Measurements from ENCODE around the gene STAT3.
"Not testable (repeated sequence)": the region's sequence is repeated elsewhere in the genome, so short reads cannot be mapped to it uniquely, and the experiment has no call there.

The STAT3 gene

DNA sequence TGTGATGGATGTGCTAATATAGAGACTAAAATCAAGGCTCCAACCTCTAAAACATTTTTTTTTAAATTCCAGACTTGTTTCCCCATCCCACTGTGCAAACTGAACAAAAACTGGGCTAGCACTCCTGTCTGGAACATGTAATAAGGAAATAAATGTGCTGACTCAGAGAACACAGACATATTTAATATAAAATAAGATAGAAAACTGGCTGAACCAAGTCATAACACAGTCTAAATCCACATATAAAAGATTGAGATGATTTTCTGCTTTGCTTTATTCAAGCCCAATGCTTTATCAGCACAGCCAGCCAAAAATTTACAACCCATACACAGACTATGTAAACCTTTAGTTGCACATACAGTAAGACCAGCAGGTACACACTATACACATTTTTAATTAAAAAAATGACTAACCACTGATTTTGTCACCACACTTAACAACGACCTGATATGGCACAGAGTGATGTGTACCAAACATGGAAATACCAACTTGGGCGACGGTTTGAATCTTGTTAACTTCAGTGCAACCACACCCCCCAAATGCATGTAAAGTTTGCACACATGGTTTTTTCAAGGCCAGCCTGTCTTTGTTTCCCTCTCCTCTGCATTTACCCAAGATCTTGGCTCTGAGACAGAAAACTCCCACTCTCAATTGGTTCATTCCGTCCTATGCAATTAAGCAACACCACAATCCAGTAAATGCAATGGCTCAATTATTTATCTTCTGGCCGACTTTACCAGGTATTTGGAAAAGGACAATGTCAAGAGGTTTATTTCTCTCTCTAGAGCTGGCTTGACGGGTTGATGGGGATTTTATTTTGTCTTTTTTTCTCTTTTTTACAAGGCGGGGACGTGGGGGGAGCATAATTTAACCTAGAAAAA is 1.2 kb downstream of the STAT3 start:
- in situ Hi-C loops (cut with HindIII; ENCODE audit: low sequenced_read_pairs) = no loop called here

DNA sequence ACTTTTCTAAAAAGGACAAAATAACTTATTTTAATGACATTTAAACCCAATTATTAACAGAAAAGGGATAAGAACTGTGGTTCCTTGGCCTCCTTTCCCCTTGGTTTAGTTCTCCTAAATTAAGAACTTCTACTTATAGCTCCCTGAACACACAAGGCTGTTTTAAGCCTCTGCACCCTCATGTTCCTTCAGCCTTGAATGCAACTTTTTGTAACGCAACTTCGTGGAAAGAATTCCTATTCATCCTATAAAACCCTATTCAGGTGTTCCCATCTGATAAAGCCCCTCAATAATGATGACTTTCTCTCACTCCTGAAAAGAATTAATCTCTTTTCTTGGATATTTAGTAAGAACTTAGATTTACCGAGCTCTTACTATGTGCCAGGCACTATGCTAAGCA is 6.3 kb downstream of the STAT3 start:
- in situ Hi-C loops (cut with HindIII; ENCODE audit: low sequenced_read_pairs) = no loop called here

DNA sequence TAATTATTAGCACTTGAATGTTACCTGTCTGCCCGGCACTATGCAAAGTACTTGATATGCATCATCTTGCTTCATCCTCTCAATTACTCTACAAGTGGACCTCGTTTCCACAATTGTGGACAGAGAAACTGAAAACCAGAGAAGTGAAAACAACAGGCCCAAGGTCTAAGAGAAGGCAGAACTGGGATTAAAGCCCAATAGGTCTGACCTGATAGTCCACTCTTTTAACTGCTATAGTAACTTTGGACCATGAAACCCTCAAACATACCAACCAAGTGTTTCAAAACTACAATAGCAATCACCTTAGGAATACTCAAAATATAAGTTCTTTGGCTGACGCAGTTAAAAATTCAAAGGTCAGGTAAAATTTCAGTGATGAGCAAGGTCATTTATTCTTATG is 7.3 kb downstream of the STAT3 start:
- in situ Hi-C loops (cut with HindIII; ENCODE audit: low sequenced_read_pairs) = no loop called here

- in situ Hi-C loops (cut with HindIII; ENCODE audit: low sequenced_read_pairs) = no loop called here
These were observed 9.2 kb downstream of the STAT3 start for GRCh38 chr17:42378959-42379594.

GRCh38 chr17:42378359-42378958 is 9.8 kb downstream of the STAT3 start:
- in situ Hi-C loops (cut with HindIII; ENCODE audit: low sequenced_read_pairs) = no loop called here

DNA sequence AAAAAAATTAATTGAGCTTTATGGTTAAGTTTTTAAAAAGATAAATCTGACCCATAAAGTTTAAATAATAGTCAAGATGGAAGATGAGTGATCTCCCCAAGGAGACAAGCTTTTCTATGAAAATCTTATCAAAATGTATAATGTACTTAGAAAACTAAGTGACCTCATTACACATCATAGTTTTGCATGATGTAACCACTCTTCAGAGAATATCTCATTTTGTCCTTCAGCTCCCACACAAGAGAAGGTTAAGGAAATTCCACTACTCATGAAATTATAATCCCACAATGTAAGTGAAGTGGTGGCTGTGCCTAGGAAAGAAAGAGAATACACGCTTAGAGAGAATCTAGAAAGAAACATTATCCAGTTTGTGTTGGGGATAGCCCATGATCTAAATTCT is 14.3 kb downstream of the STAT3 start:
- in situ Hi-C loops (cut with HindIII; ENCODE audit: low sequenced_read_pairs) = no loop called here

- in situ Hi-C loops (cut with HindIII; ENCODE audit: low sequenced_read_pairs) = no loop called here
These were observed 16.1 kb downstream of the STAT3 start for GRCh38 chr17:42372142-42372541.

DNA sequence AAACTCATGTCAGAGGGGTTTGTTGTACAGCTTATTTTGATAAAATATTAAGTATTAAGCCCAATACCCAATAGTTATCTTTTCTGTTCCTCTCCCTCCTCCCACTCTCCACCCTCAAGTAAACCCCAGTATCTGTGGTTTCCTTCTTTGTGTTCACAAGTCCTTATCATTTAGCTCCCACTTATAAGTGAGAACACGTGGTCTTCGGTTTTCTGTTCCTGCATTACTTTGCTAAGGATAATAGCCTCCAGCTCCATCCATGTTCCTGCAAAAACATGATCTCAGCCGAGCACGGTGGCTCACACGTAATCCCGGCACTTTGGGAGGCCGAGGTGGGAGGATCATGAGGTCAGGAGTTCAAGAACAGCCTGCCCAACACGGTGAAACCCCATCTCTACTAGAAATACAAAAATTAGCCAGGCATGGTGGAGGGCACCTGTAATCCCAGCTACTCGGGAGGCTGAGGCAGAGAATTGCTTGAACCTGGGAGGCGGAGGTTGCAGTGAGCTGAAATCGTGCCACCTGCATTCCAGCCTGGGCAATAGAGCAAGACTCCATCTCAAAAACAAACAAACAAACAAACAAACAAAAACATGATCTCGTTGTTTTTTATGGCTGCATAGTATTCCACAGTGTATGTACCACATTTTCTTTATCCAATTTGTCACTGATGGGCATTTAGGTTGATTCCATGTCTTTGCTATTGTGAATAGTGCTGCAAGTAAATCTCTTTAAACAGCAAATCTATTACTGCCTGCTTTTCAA is 19.3 kb downstream of the STAT3 start:
- in situ Hi-C loops (cut with HindIII; ENCODE audit: low sequenced_read_pairs) = not testable (repeated sequence)

GRCh38 chr17:42368310-42368709 is 19.9 kb downstream of the STAT3 start:
- in situ Hi-C loops (cut with HindIII; ENCODE audit: low sequenced_read_pairs) = not testable (repeated sequence)

DNA sequence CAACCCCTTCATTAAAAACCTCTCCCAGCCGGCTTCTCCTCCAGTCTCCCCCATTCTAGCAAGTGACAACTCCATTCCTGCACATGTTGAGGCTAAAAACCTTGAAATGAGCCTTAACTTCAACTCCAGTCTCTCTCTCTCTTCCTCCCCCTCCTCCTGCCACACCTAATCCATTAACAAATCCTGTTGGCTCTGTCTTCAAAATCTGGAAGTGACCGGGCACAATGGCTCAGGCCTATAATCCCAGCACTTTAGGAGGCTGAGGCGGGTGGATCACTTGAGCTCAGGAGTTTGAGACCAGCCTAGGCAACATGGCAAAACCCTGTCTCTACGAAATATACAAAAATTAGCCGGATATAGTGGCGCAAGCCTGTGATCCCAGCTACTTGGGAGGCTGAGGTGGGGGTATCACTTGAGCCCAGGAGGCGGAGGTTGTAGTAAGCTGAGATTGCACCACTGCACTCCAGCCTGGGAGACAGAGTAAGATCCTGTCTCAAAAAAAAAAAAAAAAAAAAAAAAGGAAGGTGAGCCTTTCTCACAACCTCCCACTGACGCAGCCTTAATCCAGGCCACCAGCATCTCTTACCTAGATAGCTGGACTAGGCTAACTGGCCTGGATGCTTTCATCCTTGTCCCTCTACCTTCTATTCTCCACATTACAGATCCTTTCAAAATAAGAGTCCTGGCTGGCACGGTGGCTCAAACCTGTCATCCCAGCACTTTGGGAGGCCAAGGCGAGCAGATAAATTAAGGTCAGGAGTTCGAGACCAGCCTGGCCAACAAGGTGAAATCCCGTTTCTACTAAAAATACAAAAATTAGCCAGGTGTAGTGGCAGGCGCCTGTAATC is 21.8 kb downstream of the STAT3 start:
- in situ Hi-C loops (cut with HindIII; ENCODE audit: low sequenced_read_pairs) = not testable (repeated sequence)

- in situ Hi-C loops (cut with HindIII; ENCODE audit: low sequenced_read_pairs) = no loop called here
These were observed 23.1 kb downstream of the STAT3 start for GRCh38 chr17:42365136-42365535.

DNA sequence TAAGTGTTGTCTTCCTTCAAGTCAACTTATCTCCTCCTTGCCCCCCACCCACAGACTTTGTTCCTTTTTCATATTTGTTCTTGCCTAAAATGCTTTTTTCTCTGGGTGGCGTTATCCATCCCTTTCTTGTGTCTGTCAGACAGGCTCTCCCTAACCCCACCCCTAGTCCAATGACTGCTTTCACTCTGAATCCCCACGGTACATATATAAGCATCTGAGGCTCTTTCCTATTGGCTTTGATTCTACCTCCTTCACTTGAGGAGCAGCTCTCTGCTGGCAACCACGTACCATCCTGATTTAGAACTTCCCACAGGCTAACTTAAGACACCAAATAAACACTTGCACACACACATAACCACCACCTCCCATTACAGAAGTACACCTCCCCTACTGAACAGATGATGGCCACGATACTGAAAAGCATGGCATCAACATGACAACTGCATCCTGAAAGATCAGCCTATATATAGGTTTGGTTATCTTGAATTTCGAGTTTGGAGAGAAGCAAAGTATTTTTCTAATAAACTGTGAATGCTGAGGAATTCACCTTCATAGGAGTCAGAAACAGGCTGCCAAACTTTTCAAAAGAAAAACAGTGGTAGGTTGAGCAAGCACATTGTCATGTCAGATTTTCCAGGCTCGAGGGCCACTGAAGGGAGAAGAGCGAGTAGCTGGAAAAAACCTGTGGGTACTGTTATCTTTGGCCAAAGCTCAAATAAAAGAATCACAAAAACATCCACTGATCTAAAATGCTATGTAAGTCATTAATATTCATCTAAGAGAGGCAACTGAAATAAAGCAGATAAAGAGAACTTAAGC is 24.3 kb downstream of the STAT3 start:
- in situ Hi-C loops (cut with HindIII; ENCODE audit: low sequenced_read_pairs) = no loop called here

DNA sequence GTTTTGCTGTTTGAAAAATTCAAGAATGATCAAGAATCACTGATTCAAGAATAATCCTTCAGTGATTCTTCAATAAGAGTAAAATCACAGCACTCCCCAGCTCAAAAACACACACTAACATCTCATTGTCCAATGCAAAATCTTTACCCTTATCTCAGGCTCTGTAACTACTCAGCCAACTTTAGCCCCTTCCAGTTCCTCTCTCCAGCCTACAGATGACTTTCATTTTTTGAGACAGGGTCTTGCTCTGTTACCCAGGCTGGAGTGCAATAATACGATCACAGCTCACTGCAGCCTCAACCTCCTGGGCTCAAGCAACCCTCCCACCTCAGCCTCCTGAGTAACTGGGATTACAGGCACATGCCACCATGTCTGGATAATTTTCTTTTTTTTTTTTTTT is 25.0 kb downstream of the STAT3 start:
- in situ Hi-C loops (cut with HindIII; ENCODE audit: low sequenced_read_pairs) = no loop called here

- in situ Hi-C loops (cut with HindIII; ENCODE audit: low sequenced_read_pairs) = no loop called here
These were observed 25.8 kb downstream of the STAT3 start for GRCh38 chr17:42362245-42362961.

DNA sequence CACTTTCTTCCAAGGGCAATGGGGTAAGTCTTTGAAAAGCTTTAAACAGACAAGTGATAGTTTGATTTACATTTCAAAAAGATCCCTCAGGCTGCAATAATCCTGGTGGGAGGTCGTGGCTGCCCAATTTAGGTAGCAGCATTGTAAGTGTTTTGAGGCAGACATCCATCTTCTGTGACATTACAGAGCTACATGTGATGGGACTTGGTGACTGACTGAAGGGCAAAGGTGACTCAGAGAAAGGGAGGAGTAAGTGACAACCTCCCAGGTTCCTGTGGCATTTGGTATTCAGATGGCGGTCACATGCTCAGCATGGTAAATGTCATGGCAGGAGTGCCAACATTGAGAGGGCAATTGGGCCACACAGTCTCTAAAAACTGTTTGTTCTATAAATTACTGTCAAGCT is 26.5 kb downstream of the STAT3 start:
- in situ Hi-C loops (cut with HindIII; ENCODE audit: low sequenced_read_pairs) = no loop called here

DNA sequence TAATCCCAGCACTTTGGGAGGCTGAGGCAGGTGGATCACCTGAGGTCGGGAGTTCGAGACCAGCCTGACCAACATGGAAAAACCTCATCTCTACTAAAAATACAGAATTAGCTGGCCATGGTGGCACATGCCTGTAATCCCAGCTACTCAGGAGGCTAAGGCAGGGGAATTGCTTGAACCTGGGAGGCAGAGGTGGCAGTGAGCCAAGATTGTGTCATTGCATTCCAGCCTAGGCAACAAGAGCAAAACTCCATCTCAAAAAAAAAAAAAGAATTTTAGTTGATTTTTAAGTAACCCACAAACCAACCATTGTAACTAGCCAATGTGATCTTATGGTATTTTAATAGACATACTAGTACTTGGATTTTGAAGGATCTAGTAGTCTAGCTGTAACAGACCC is 27.9 kb downstream of the STAT3 start:
- in situ Hi-C loops (cut with HindIII; ENCODE audit: low sequenced_read_pairs) = not testable (repeated sequence)

GRCh38 chr17:42359133-42359532 is 29.1 kb downstream of the STAT3 start:
- in situ Hi-C loops (cut with HindIII; ENCODE audit: low sequenced_read_pairs) = no loop called here

DNA sequence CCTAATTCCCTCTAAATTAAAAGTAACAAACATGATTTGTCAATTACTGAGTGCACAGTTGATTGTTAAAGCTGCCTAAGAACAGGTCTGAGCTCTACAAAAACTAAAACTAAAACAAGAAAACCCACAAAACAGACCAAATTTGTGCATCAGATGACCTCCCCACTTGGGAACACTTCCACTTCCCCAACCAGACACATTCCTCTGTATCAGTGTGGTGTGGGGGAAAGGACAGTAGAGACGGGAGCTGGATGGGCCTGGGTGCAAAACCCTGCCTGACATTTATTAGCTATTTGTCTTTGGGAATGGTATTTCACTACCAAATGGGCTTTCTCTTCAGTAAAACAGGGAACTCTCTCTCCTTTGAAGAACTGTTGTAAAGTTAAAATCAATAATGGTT is 29.8 kb downstream of the STAT3 start:
- in situ Hi-C loops (cut with HindIII; ENCODE audit: low sequenced_read_pairs) = no loop called here

Data from DLD1 (cell line).